K562 (cell line): Measurements from ENCODE around the gene CA5B. TPM values are rescaled to one million over a fixed set of nuclear protein-coding genes. Genes with fewer than 3 reads are reported as not detected.

Source experiments
- BCOR ChIP-seq: fragments of 450-650 bp; IDR thresholded peaks from 2 replicates; pipeline ENCODE4 v1.6.1; 2016
- DIDO1 ChIP-seq: fragments of 450-650 bp; IDR thresholded peaks from 2 replicates; pipeline ENCODE4 v1.6.1; 2016; ENCODE audit warnings: low read depth, missing biosample characterization, missing genetic modification characterization
- NR2C1 ChIP-seq, 2 experiments: fragments of 450-650 bp; IDR thresholded peaks; 2 replicates each; pipeline ENCODE4 v1.6.1; 2017; ENCODE audit warnings: mild to moderate bottlenecking in 2 of 2, antibody characterized with exemption in 1 of 2, inconsistent platforms in 1 of 2, missing compliant biosample characterization in 1 of 2, missing genetic modification characterization in 1 of 2
- SIX5 ChIP-seq, 2 experiments: IDR thresholded peaks; 2 replicates each; pipeline ENCODE4 v1.6.1; 2011; ENCODE audit warnings: low read length in 2 of 2, borderline replicate concordance in 1 of 2, low read depth in 1 of 2, mild to moderate bottlenecking in 1 of 2, moderate library complexity in 1 of 2; ENCODE audit not compliant: insufficient read depth in 1 of 2
- ZNF384 ChIP-seq: IDR thresholded peaks from 2 replicates; pipeline ENCODE4 v1.6.1; 2012; ENCODE audit warnings: low read depth, low read length, improper control_type of control experiment
- ZNF699 ChIP-seq: fragments of 250-450 bp; sonication (Bioruptor Pico); IDR thresholded peaks from 2 replicates; pipeline ENCODE4 v1.8.0; 2021; ENCODE audit warnings: mild to moderate bottlenecking, moderate library complexity; ENCODE audit not compliant: insufficient replicate concordance
- ZNF785 ChIP-seq: fragments of 250-450 bp; sonication (Bioruptor Pico); IDR thresholded peaks from 2 replicates; pipeline ENCODE4 v1.4.0; 2020; ENCODE audit warnings: mild to moderate bottlenecking
- polyA plus RNA-seq, 8 experiments: library from polyadenylated mRNA; depleted of rRNA in 4 of 8; stranded (reverse) in 5 of 8; unstranded in 3 of 8; fragments of >200 nt; fragmentation: Nextera tagmentation in 2 of 8; fragmentation: Illumina TruSeq in 1 of 8; extraction: Ambion mirVana in 2 of 8; extraction: Trizol in 1 of 8; gene quantifications; 2 replicates each; pipeline versions ENCODE4 v1.2.1 to v1.2.3, GENCODE V29; 2011 to 2014; ENCODE audit warnings: inconsistent platforms in 1 of 8, missing spikeins in 1 of 8
- small RNA-seq: library from RNA; depleted of rRNA; stranded (forward); fragments of <200 nt; gene quantifications from one replicate; pipeline ENCODE3, GENCODE V24; 2014
- total RNA-seq, 7 experiments: library from RNA; depleted of rRNA in 6 of 7; stranded (reverse); fragments of >200 nt in 6 of 7; fragmentation: Illumina TruSeq in 2 of 7; extraction: Trizol in 2 of 7; gene quantifications; 2 replicates each; pipeline versions ENCODE4 v1.2.1 to v1.2.3, GENCODE V29; 2011 to 2021; ENCODE audit warnings: low replicate concordance in 1 of 7
- TF ChIP-seq, protein P1 (sequence below): IDR thresholded peaks from 3 replicates; pipeline ENCODE4 v1.6.1; 2011; ENCODE audit warnings: borderline replicate concordance, mild to moderate bottlenecking, moderate library complexity; ENCODE audit not compliant: insufficient read length; ENCODE audit errors: extremely low read depth
- TF ChIP-seq, protein P2 (sequence below), 2 experiments: IDR thresholded peaks; 2 replicates each; pipeline ENCODE4 v1.6.1; 2012; ENCODE audit warnings: improper control_type of control experiment in 2 of 2, low read depth in 2 of 2, low read length in 2 of 2, borderline replicate concordance in 1 of 2

The CA5B gene
- total and polyA plus RNA-seq, 9 of the 15 experiments (the other 6 are each of a cell fraction or from before 2014, with no cell fraction given) = 0.55 to 3.7 (median 2.6) TPM

DNA sequence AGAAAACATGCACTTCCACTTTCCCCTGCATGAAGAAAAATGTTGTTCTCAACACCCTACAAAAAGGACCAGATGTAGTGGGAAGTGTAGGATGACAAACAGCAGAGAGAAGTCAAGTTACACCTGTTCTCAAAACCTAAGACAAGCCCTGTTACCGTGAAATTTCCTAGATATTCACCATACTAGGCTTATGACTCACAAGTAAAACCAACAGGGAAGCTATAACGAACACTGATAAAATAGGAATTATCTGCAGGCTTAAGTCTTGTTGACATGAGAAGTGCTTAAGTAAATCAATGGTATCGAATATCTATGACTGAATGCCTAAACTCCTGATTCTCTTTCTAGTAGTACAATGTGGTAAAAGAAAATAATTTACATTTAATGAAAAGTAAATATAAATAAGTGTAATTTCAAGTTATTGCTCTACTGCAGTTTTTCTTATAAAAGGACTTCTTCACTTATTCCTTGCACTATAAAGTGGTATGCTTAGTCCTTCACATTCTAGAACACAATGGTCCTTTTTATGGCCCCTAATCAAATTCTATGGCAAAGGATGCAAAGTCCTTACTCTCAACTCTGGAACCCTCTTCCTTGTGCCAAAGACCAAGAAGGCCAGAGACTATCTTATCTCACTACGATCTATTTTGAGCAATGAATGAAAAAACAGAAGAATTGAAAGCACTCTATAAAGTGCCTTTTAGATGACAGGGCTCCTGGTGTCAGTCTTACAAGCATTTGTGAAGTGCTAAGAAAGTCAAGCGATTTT lies 96.9 kb downstream of the CA5B start (continued):
- TF ChIP-seq, protein P1, sequence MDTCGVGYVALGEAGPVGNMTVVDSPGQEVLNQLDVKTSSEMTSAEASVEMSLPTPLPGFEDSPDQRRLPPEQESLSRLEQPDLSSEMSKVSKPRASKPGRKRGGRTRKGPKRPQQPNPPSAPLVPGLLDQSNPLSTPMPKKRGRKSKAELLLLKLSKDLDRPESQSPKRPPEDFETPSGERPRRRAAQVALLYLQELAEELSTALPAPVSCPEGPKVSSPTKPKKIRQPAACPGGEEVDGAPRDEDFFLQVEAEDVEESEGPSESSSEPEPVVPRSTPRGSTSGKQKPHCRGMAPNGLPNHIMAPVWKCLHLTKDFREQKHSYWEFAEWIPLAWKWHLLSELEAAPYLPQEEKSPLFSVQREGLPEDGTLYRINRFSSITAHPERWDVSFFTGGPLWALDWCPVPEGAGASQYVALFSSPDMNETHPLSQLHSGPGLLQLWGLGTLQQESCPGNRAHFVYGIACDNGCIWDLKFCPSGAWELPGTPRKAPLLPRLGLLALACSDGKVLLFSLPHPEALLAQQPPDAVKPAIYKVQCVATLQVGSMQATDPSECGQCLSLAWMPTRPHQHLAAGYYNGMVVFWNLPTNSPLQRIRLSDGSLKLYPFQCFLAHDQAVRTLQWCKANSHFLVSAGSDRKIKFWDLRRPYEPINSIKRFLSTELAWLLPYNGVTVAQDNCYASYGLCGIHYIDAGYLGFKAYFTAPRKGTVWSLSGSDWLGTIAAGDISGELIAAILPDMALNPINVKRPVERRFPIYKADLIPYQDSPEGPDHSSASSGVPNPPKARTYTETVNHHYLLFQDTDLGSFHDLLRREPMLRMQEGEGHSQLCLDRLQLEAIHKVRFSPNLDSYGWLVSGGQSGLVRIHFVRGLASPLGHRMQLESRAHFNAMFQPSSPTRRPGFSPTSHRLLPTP = no peak
- TF ChIP-seq ZNF384 (no peak), ZNF699 (no peak), DIDO1 (tag) (no peak), BCOR (no peak), SIX5 (IDR thresholded peaks at IDR 0.05; ENCODE audit: borderline replicate concordance in 1 of 2, insufficient read depth in 1 of 2, low read depth in 1 of 2, low read length in 2 of 2) (no peak), NR2C1 (IDR thresholded peaks at IDR 0.05) (no peak), NR2C1 (tag; IDR thresholded peaks at IDR 0.05) (no peak), ZNF785 (no peak)
- TF ChIP-seq, protein P2, sequence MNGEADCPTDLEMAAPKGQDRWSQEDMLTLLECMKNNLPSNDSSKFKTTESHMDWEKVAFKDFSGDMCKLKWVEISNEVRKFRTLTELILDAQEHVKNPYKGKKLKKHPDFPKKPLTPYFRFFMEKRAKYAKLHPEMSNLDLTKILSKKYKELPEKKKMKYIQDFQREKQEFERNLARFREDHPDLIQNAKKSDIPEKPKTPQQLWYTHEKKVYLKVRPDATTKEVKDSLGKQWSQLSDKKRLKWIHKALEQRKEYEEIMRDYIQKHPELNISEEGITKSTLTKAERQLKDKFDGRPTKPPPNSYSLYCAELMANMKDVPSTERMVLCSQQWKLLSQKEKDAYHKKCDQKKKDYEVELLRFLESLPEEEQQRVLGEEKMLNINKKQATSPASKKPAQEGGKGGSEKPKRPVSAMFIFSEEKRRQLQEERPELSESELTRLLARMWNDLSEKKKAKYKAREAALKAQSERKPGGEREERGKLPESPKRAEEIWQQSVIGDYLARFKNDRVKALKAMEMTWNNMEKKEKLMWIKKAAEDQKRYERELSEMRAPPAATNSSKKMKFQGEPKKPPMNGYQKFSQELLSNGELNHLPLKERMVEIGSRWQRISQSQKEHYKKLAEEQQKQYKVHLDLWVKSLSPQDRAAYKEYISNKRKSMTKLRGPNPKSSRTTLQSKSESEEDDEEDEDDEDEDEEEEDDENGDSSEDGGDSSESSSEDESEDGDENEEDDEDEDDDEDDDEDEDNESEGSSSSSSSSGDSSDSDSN (IDR thresholded peaks at IDR 0.05; ENCODE audit: borderline replicate concordance in 1 of 2, low read depth in 2 of 2, low read length in 2 of 2) = no peak
- TF ChIP-seq, all 486 proteins: peak for 0

Small RNAs within 50 kb of the gene (small RNA-seq; reads per million reads assigned to genes)
- not detected for gene RF00409

Other genes starting within 250 kb of the CA5B start
- 6.9 and 7.5 TPM in 2 replicates for gene PIR, start 244.9 kb upstream of the CA5B start, total RNA-seq (2014; rRNA removed)
- gene PIR, start 244.9 kb upstream of the CA5B start, total RNA-seq (2014; rRNA removed; fragmentation: Illumina TruSeq; extraction: Trizol) = 10.2 and 11.9 TPM in 2 replicates
- 9.4 and 10.7 TPM in 2 replicates for gene PIR, start 244.9 kb upstream of the CA5B start, total RNA-seq (2015; rRNA removed; fragmentation: Illumina TruSeq; extraction: Trizol)
- gene PIR, start 244.9 kb upstream of the CA5B start, total RNA-seq (2021) = 8.3 and 9.4 TPM in 2 replicates
- gene PIR, start 244.9 kb upstream of the CA5B start, polyA plus RNA-seq (2011; rRNA removed) = 14.1 and 29.8 TPM in 2 replicates
- 11.0 and 11.5 TPM in 2 replicates for gene PIR, start 244.9 kb upstream of the CA5B start, polyA plus RNA-seq (2014; fragmentation: Illumina TruSeq; extraction: Trizol)
- 10 to 100 TPM; 25.1 to 27.3 TPM for gene PIR, start 244.9 kb upstream of the CA5B start, polyA plus RNA-seq (2014; fragmentation: Nextera tagmentation; extraction: Ambion mirVana)
- 7.7 and 11.4 TPM in 2 replicates for gene PIR, start 244.9 kb upstream of the CA5B start, polyA plus RNA-seq (2014; rRNA removed)
- 0.45 and 0.61 TPM in 2 replicates for gene BMX, start 237.5 kb upstream of the CA5B start, total RNA-seq (2014; rRNA removed)
- gene BMX, start 237.5 kb upstream of the CA5B start, total RNA-seq (2014; rRNA removed; fragmentation: Illumina TruSeq; extraction: Trizol) = 2.0 and 2.3 TPM in 2 replicates
- 0.75 and 0.98 TPM in 2 replicates for gene BMX, start 237.5 kb upstream of the CA5B start, total RNA-seq (2015; rRNA removed; fragmentation: Illumina TruSeq; extraction: Trizol)
- 1.3 and 1.4 TPM in 2 replicates for gene BMX, start 237.5 kb upstream of the CA5B start, total RNA-seq (2021)
- gene BMX, start 237.5 kb upstream of the CA5B start, polyA plus RNA-seq (2011; rRNA removed) = 1.1 and 3.1 TPM in 2 replicates
- gene BMX, start 237.5 kb upstream of the CA5B start, polyA plus RNA-seq (2014; fragmentation: Illumina TruSeq; extraction: Trizol) = 0.87 and 1.1 TPM in 2 replicates
- gene BMX, start 237.5 kb upstream of the CA5B start, polyA plus RNA-seq (2014; fragmentation: Nextera tagmentation; extraction: Ambion mirVana) = 1 to 10 TPM; 4.2 TPM
- gene BMX, start 237.5 kb upstream of the CA5B start, polyA plus RNA-seq (2014; rRNA removed) = 1.6 and 1.8 TPM in 2 replicates
- gene ACE2, start 137.3 kb upstream of the CA5B start, total RNA-seq (2014; rRNA removed) = not detected in 2 replicates
- gene ACE2, start 137.3 kb upstream of the CA5B start, total RNA-seq (2014; rRNA removed; fragmentation: Illumina TruSeq; extraction: Trizol) = 0.07 TPM in 1 of 2 replicates, not detected in the other
- gene ACE2, start 137.3 kb upstream of the CA5B start, total RNA-seq (2015; rRNA removed; fragmentation: Illumina TruSeq; extraction: Trizol) = 0.04 TPM in 1 of 2 replicates, not detected in the other
- gene ACE2, start 137.3 kb upstream of the CA5B start, total RNA-seq (2021) = not detected in 2 replicates
- gene ACE2, start 137.3 kb upstream of the CA5B start, polyA plus RNA-seq (2011; rRNA removed) = 0.03 TPM in 1 of 2 replicates, not detected in the other
- gene ACE2, start 137.3 kb upstream of the CA5B start, polyA plus RNA-seq (2014; fragmentation: Illumina TruSeq; extraction: Trizol) = 0.09 TPM in 1 of 2 replicates, not detected in the other
- gene ACE2, start 137.3 kb upstream of the CA5B start, polyA plus RNA-seq (2014; fragmentation: Nextera tagmentation; extraction: Ambion mirVana) = not detected
- gene ACE2, start 137.3 kb upstream of the CA5B start, polyA plus RNA-seq (2014; rRNA removed) = not detected in 2 replicates
- gene CLTRN, start 73.5 kb upstream of the CA5B start, total RNA-seq (2014; rRNA removed) = not detected in 2 replicates
- gene CLTRN, start 73.5 kb upstream of the CA5B start, total RNA-seq (2014; rRNA removed; fragmentation: Illumina TruSeq; extraction: Trizol) = 0.15 TPM in 1 of 2 replicates, not detected in the other
- 0.11 TPM in 1 of 2 replicates, not detected in the other for gene CLTRN, start 73.5 kb upstream of the CA5B start, total RNA-seq (2015; rRNA removed; fragmentation: Illumina TruSeq; extraction: Trizol)
- 0.18 and 0.25 TPM in 2 replicates for gene CLTRN, start 73.5 kb upstream of the CA5B start, total RNA-seq (2021)
- 0.36 and 0.43 TPM in 2 replicates for gene CLTRN, start 73.5 kb upstream of the CA5B start, polyA plus RNA-seq (2011; rRNA removed)
- gene CLTRN, start 73.5 kb upstream of the CA5B start, polyA plus RNA-seq (2014; fragmentation: Illumina TruSeq; extraction: Trizol) = 0.16 TPM in 1 of 2 replicates, not detected in the other
- gene CLTRN, start 73.5 kb upstream of the CA5B start, polyA plus RNA-seq (2014; fragmentation: Nextera tagmentation; extraction: Ambion mirVana) = under 1 TPM; 0.28 to 0.34 TPM
- gene CLTRN, start 73.5 kb upstream of the CA5B start, polyA plus RNA-seq (2014; rRNA removed) = 0.28 TPM in 1 of 2 replicates, not detected in the other
- 5.7 and 8.6 TPM in 2 replicates for gene ZRSR2, start 52.2 kb downstream of the CA5B start, total RNA-seq (2014; rRNA removed)
- gene ZRSR2, start 52.2 kb downstream of the CA5B start, total RNA-seq (2014; rRNA removed; fragmentation: Illumina TruSeq; extraction: Trizol) = 8.6 and 10.4 TPM in 2 replicates
- gene ZRSR2, start 52.2 kb downstream of the CA5B start, total RNA-seq (2015; rRNA removed; fragmentation: Illumina TruSeq; extraction: Trizol) = 10.9 and 11.0 TPM in 2 replicates
- 6.3 and 6.7 TPM in 2 replicates for gene ZRSR2, start 52.2 kb downstream of the CA5B start, total RNA-seq (2021)
- gene ZRSR2, start 52.2 kb downstream of the CA5B start, polyA plus RNA-seq (2011; rRNA removed) = 10.8 and 11.1 TPM in 2 replicates
- 16.2 and 19.5 TPM in 2 replicates for gene ZRSR2, start 52.2 kb downstream of the CA5B start, polyA plus RNA-seq (2014; fragmentation: Illumina TruSeq; extraction: Trizol)
- 1 to 10 TPM; 3.5 to 6.9 TPM for gene ZRSR2, start 52.2 kb downstream of the CA5B start, polyA plus RNA-seq (2014; fragmentation: Nextera tagmentation; extraction: Ambion mirVana)
- 13.8 and 16.4 TPM in 2 replicates for gene ZRSR2, start 52.2 kb downstream of the CA5B start, polyA plus RNA-seq (2014; rRNA removed)
- 24.7 and 26.0 TPM in 2 replicates for gene AP1S2, start 116.5 kb downstream of the CA5B start, total RNA-seq (2014; rRNA removed)
- 39.7 and 44.9 TPM in 2 replicates for gene AP1S2, start 116.5 kb downstream of the CA5B start, total RNA-seq (2014; rRNA removed; fragmentation: Illumina TruSeq; extraction: Trizol)
- 56.4 and 64.2 TPM in 2 replicates for gene AP1S2, start 116.5 kb downstream of the CA5B start, total RNA-seq (2015; rRNA removed; fragmentation: Illumina TruSeq; extraction: Trizol)
- gene AP1S2, start 116.5 kb downstream of the CA5B start, total RNA-seq (2021) = 24.0 and 26.2 TPM in 2 replicates
- gene AP1S2, start 116.5 kb downstream of the CA5B start, polyA plus RNA-seq (2011; rRNA removed) = 15.3 and 25.8 TPM in 2 replicates
- gene AP1S2, start 116.5 kb downstream of the CA5B start, polyA plus RNA-seq (2014; fragmentation: Illumina TruSeq; extraction: Trizol) = 25.6 and 37.5 TPM in 2 replicates
- 10 to 100 TPM; 11.1 to 13.7 TPM for gene AP1S2, start 116.5 kb downstream of the CA5B start, polyA plus RNA-seq (2014; fragmentation: Nextera tagmentation; extraction: Ambion mirVana)
- 24.3 and 37.8 TPM in 2 replicates for gene AP1S2, start 116.5 kb downstream of the CA5B start, polyA plus RNA-seq (2014; rRNA removed)